Effector CD8-positive, alpha-beta T cell (primary cell): Measurements from ENCODE around the gene DNAJB4.
"Not testable (repeated sequence)": the region's sequence is repeated elsewhere in the genome, so short reads cannot be mapped to it uniquely, and the experiment has no call there.

ENCODE experiments used
- DNase-seq: peaks from one replicate; lab custom pipeline; 2025; lab: John Stamatoyannopoulos, UW
- total RNA-seq, 4 experiments: gene quantifications; one replicate each; lab custom pipeline; 2026; lab: John Stamatoyannopoulos, UW

The DNAJB4 gene
- 7.1 to 13.2 (median 10.3) reads per million in 4 experiments for total RNA-seq

GRCh38 chr1:78004719-78005447 is at the start of gene DNAJB4:
TSS of gene DNAJB4 (plus strand) at chr1:78004939. CDS start at chr1:78005111, 172 bp downstream.
- DNase-seq: peak; percentile 43

- DNase-seq: no peak
Observed at GRCh38 chr1:77955709-77956108, 49.0 kb upstream of the DNAJB4 start.

GRCh38 chr1:77956464-77956863 is 48.3 kb upstream of the DNAJB4 start:
- no peak for DNase-seq

GRCh38 chr1:77958391-77958790 is 46.3 kb upstream of the DNAJB4 start:
- no peak for DNase-seq

GRCh38 chr1:77958850-77959249 is 45.9 kb upstream of the DNAJB4 start:
- DNase-seq: no peak

GRCh38 chr1:77961392-77961791 is 43.3 kb upstream of the DNAJB4 start:
- no peak for DNase-seq

GRCh38 chr1:77966291-77966690 is 38.4 kb upstream of the DNAJB4 start:
- DNase-seq: no peak

- no peak for DNase-seq
Observed at GRCh38 chr1:77970192-77970591, 34.5 kb upstream of the DNAJB4 start.

GRCh38 chr1:77972080-77972479 is 32.7 kb upstream of the DNAJB4 start:
- no peak for DNase-seq

- DNase-seq: no peak
Observed at GRCh38 chr1:77975386-77975785, 29.4 kb upstream of the DNAJB4 start.

- no peak for DNase-seq
Observed at GRCh38 chr1:77975907-77976306, 28.8 kb upstream of the DNAJB4 start.

- DNase-seq: no peak
Observed at GRCh38 chr1:77976433-77977076, 28.2 kb upstream of the DNAJB4 start.

GRCh38 chr1:77977989-77978292 is 26.8 kb upstream of the DNAJB4 start:
- no peak for DNase-seq

- DNase-seq: peak; percentile 57
Observed at GRCh38 chr1:77978293-77978968, 26.3 kb upstream of the DNAJB4 start.

GRCh38 chr1:77978969-77979876 is 25.5 kb upstream of the DNAJB4 start, which contains the start of gene FUBP1:
TSS of gene FUBP1 (minus strand) at chr1:77979072. CDS start at chr1:77979004, 68 bp downstream.
- DNase-seq: peak; percentile 92

GRCh38 chr1:77983352-77983996 is 21.3 kb upstream of the DNAJB4 start:
- not testable (repeated sequence) for DNase-seq

GRCh38 chr1:77983997-77984355 is 20.8 kb upstream of the DNAJB4 start:
- no peak for DNase-seq

GRCh38 chr1:77984629-77985028 is 20.1 kb upstream of the DNAJB4 start:
- DNase-seq: no peak

GRCh38 chr1:77986810-77987209 is 17.9 kb upstream of the DNAJB4 start:
- no peak for DNase-seq

GRCh38 chr1:77987919-77988318 is 16.8 kb upstream of the DNAJB4 start:
- DNase-seq: no peak

- DNase-seq: no peak
Observed at GRCh38 chr1:77989744-77990143, 15.0 kb upstream of the DNAJB4 start.
